GM12872 (cell line): ENCODE measurements around the gene SCGB1A1.

Source experiments
- CTCF ChIP-seq: IDR thresholded peaks from 3 replicates; pipeline ENCODE4 v1.5.1; 2011; ENCODE audit warnings: low read depth, mild to moderate bottlenecking, low read length, moderate library complexity; ENCODE audit not compliant: insufficient read depth

SCGB1A1 gene

DNA sequence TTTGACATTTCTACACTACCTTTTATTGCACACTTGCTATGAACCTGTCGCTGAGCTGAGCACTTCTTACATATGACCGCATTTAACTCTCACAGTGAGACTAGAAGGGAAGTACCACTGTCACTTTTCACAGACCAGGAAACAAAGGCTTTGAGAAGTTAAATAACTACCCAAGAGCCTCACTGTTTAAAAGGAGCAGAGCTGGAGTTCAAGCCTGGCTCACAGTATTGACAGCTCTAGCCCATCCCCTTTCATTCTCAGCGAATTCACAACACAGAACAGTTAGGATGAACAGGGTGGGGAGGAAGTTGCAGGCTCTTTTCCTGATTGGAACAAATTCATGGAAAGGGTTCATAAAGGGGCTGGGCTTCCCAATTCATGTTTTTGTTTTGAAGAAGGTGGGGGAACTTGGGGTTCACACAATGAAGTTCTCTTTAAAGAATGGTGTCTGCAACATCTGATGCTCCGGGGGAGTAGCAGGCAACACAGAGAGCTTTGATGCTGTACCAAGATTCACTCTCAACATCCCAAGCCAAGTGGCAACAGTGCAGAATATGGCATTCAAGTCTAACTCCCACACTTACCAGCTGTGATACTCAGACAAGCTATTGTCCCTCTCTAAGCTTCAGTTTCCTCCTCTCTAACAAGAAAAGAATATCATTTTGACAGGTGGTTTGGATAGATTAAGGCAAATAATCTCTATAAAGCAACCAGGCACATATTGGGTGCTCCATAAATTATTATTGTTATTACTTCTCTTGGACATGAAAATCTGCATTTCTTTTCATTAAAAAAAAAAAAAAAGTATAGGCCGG is 17.2 kb downstream of the SCGB1A1 start:
- no peak for TF ChIP-seq CTCF

DNA sequence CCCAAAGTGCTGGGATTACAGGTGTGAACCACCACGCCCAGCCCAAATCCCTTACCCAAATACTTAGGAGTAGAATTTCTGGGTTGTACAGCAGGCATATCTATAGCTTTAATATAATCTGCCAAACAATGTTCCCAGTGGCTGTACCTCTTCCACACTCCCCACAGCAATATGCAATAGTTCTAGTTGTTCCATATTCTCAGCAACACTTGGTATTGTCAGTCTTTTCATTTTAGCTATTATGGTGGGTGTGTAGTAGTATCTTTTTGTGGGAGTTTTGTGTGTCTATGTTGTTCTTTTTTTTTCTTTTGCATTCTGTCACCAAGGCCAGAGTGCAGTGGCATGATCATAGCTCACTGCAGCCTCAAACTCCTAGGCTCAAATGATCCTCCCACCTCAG is 18.8 kb downstream of the SCGB1A1 start:
- TF ChIP-seq CTCF: no peak

DNA sequence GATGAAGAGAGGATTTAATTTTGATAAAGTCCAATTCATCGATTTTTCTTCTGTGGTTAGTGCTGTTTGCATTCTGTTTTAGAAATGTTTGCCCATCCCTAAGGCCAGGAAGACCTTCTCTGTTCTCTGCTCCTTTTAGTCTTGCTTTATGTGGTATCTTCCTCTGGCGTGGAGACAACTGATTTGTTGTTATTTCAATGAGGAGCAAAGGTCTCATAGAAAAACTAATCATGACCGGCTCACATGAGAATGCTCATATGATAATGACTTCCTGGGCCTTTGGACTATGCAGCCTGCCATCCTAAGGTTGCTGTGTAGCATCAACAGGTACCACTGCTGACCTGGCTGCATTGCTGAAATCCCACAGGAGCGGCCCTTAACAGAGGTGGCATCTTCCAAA is 19.8 kb downstream of the SCGB1A1 start:
- no peak for TF ChIP-seq CTCF

GRCh38 chr11:62439785-62440602 is 21.2 kb downstream of the SCGB1A1 start:
- TF ChIP-seq CTCF: no peak

GRCh38 chr11:62443390-62444235 is 24.8 kb downstream of the SCGB1A1 start:
- TF ChIP-seq CTCF: no peak

- TF ChIP-seq CTCF: no peak
These were observed 25.5 kb downstream of the SCGB1A1 start for GRCh38 chr11:62444236-62444833.
